GM13977 (cell line): ENCODE measurements around the gene APOBEC4.

Experiments used
- DNase-seq: peaks from one replicate; pipeline ENCODE4 v3.0.0; 2012; ENCODE audit warnings: low spot score
- in situ Hi-C: fragments of 300-500 bp; cut with MboI; formaldehyde crosslinking; loops from one replicate; pipeline ENCODE4 v1.12.0; 2022; ENCODE audit warnings: low sequenced_read_pairs, low pct_unique_long_range_greater_than_20kb, mixed read lengths, inconsistent platforms; ENCODE audit not compliant: unreplicated experiment
- TF ChIP-seq, protein P1 (sequence below): IDR thresholded peaks from 2 replicates; pipeline ENCODE4 v1.5.1; 2012; ENCODE audit warnings: mild to moderate bottlenecking, control low read depth; ENCODE audit not compliant: insufficient read depth; ENCODE audit errors: extremely low read depth, missing control alignments

The APOBEC4 gene

GRCh38 chr1:183600136-183600535, 53.0 kb downstream of the APOBEC4 start:
- no peak for DNase-seq
- in situ Hi-C loops, result no loop called here
- TF ChIP-seq, protein P1, sequence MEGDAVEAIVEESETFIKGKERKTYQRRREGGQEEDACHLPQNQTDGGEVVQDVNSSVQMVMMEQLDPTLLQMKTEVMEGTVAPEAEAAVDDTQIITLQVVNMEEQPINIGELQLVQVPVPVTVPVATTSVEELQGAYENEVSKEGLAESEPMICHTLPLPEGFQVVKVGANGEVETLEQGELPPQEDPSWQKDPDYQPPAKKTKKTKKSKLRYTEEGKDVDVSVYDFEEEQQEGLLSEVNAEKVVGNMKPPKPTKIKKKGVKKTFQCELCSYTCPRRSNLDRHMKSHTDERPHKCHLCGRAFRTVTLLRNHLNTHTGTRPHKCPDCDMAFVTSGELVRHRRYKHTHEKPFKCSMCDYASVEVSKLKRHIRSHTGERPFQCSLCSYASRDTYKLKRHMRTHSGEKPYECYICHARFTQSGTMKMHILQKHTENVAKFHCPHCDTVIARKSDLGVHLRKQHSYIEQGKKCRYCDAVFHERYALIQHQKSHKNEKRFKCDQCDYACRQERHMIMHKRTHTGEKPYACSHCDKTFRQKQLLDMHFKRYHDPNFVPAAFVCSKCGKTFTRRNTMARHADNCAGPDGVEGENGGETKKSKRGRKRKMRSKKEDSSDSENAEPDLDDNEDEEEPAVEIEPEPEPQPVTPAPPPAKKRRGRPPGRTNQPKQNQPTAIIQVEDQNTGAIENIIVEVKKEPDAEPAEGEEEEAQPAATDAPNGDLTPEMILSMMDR, result no peak

DNA sequence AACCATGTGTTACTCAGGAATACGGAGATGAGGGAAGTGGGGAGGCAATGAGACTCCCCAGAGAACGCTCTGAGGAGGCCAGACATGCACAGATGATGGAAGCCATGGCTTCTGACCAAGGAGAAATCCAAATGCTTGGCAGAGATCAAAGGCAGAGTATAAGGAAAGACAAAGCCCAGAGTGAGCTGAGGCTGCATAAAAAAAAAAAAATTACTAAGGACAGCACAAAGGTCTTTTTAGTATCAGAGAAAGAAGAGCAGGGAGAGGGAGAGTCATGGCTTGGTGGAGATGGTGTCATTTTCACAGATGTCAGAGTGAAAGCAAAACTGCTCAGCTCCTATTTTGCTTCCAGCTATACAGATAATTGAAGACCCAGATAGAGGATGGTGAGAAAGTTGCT, 54.7 kb downstream of the APOBEC4 start:
- DNase-seq, result no peak
- TF ChIP-seq, protein P1, result no peak
- in situ Hi-C loops, result no loop called here

DNA sequence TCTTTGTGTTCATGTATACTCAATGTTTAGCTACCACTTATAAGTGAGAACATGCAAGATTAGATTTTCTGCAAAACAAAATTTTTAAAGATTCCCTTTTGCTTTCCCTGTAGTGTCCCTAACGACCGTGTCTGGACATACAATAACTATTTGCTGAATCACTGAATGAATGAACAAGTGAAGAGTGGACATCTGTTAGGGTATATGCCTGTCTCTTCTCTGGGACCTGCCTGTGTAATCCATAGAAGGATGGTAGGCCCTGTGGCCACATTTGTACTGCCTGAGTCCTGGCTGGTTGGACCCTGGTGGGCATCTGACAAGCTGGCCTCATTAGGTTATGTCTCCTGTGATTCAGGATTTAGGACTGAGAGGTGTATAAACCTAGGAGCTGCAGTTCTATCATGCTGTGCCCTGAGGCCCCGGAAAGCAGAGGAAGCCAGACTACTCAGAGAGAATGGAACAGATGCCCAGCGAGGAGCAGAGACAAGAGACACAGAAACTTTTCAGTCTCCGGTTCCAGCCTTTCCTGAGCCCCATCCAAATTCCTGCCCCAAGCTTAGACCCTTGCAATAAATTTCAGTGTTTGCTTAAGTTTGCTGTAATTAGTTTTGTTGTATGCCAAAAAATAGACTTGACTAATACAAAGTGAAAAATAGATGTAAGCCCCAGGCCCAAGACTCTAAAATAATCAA, 55.3 kb downstream of the APOBEC4 start:
- TF ChIP-seq, protein P1, result no peak
- DNase-seq, result no peak
- in situ Hi-C loops, result no loop called here

DNA sequence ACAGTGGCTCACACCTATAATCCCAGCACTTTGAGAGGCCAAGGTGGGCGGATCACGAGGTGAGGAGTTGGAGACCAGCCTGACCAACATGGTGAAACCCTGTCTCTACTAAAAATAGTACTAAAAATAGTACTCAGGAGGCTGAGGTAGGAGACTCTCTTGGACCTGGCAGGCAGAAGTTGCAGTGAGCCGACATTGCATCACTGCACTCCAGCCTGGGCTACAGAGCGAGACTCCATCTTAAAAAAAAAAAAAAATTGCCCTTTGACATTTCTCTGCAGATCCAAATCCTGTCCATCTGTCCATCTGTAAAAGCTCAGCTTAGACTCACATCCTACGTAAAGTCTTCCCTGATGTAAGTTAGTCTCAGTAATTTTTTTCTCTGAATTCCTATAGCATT, 56.6 kb downstream of the APOBEC4 start:
- TF ChIP-seq, protein P1, result no peak
- no peak for DNase-seq
- in situ Hi-C loops, result no loop called here
